ENCODE results near the gene LRFN4.
A peak's percentile ranks its signal among the peaks of the same experiment; 100 is the strongest.

DNA sequence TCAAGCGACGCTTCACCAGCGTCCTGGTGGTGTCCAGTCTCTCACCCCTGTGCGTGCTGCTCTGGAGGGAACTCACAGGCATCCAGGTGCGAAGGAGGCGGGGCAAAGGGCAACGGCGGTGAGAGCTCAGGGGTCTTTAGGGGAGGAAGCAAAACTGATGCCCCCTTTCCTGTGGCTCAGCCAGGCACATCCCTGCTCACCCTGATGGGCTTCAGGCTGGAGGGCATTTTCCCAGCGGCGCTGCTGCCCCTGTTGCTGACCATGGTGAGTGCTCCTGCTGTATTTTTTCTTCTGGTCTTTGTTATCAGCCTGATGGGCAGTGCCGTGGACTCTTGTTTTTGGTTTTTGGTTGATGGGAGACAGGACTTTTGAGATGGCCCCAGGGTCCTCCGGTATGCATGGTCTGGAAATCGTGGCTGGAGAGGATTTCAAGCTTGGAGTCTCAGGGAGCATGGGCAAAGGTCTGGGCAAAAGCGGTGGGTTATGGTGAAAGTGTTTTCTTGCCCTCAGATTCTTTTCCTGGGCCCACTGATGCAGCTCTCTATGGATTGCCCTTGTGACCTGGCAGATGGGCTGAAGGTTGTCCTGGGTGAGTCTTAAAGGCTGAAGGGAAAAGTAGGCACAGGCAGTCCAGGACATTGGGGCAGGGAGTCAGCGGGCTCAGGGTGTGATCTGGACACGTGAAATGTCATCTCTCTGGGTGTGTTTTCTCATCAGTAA lies 12.9 kb upstream of the LRFN4 start:
- TF ChIP-seq POLR2A (IDR thresholded peaks at IDR 0.05; ENCODE audit: insufficient read depth in 1 of 2, low read depth in 2 of 2, low read length in 2 of 2): no peak; a peak in 1 of 4 replicates
- TF ChIP-seq ZNF121 (CRISPR knock-in tag; IDR thresholded peaks at IDR 0.05): no peak
- TF ChIP-seq, protein P1, sequence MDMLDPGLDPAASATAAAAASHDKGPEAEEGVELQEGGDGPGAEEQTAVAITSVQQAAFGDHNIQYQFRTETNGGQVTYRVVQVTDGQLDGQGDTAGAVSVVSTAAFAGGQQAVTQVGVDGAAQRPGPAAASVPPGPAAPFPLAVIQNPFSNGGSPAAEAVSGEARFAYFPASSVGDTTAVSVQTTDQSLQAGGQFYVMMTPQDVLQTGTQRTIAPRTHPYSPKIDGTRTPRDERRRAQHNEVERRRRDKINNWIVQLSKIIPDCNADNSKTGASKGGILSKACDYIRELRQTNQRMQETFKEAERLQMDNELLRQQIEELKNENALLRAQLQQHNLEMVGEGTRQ (IDR thresholded peaks at IDR 0.05; ENCODE audit: low read depth, low read length): no peak
- TF ChIP-seq, protein P1 (CRISPR knock-in tag; IDR thresholded peaks at IDR 0.05; ENCODE audit: borderline replicate concordance): no peak
- peak; percentile 3; the same call in 1 of the 2 replicates for TF ChIP-seq CTCF (CRISPR knock-in tag; IDR thresholded peaks at IDR 0.05)
- no peak for TF ChIP-seq MNT (IDR thresholded peaks at IDR 0.05)
- TF ChIP-seq DPF2 (CRISPR knock-in tag; IDR thresholded peaks at IDR 0.05; ENCODE audit: borderline replicate concordance, low read depth): no peak
- TF ChIP-seq PRDM10 (CRISPR knock-in tag; IDR thresholded peaks at IDR 0.05; ENCODE audit: low read depth): no peak
- TF ChIP-seq SALL2 (CRISPR knock-in tag; IDR thresholded peaks at IDR 0.05): no peak
- TF ChIP-seq SP4 (CRISPR knock-in tag; IDR thresholded peaks at IDR 0.05): no peak
